ENCODE results near the gene RUFY4. TPM values are rescaled to one million over a fixed set of nuclear protein-coding genes. Genes with fewer than 3 reads are reported as not detected.

RUFY4 gene
- total RNA-seq, 4 donors from 2014 or later: 0.11 TPM; not detected in 3

- Histone ChIP-seq H3K27ac (replicated peaks in 1 of 4) (no peak overlapping the region), H3K9me3 (peaks cover 0 to 17% (median 10%) of the 10 kb centered on the region in 4 donors), H3K36me3 (no peaks in the 10 kb centered on the region), H3K4me1 (no peaks in the 10 kb centered on the region), H3K27me3 (no peaks in the 10 kb centered on the region), H3K4me3 (no peak overlapping the region)
- 85% methylated on average over 3 of the region's 3 CpGs for WGBS
- no peak for TF ChIP-seq POLR2AphosphoS5 (IDR thresholded peaks at IDR 0.05)
- TF ChIP-seq POLR2A (IDR thresholded peaks at IDR 0.05; ENCODE audit: low read depth): no peak
- TF ChIP-seq CTCF (IDR thresholded peaks at IDR 0.05): no peak
- no peak for TF ChIP-seq EP300 (IDR thresholded peaks at IDR 0.05)
- intact Hi-C loops (cut with DNase I): no loop called here
- DNase-seq (ENCODE audit: extremely low spot score): no peak
Measured at GRCh38 chr2:218083352-218083676, 14.3 kb downstream of the RUFY4 start.

GRCh38 chr2:218086478-218086877 lies 17.4 kb downstream of the RUFY4 start:
- Histone ChIP-seq H3K4me1 (no peaks in the 10 kb centered on the region), H3K27me3 (peaks cover 0 to 10% (median 0%) of the 10 kb centered on the region in 4 donors), H3K4me3 (no peak overlapping the region), H3K36me3 (no peaks in the 10 kb centered on the region), H3K9me3 (peaks cover 0 to 17% (median 10%) of the 10 kb centered on the region in 4 donors), H3K27ac (replicated peaks in 1 of 4) (no peak overlapping the region)
- intact Hi-C loops (cut with DNase I): no loop called here
- no peak for DNase-seq (ENCODE audit: extremely low spot score)
- no peak for TF ChIP-seq POLR2A (IDR thresholded peaks at IDR 0.05; ENCODE audit: low read depth)
- TF ChIP-seq CTCF (IDR thresholded peaks at IDR 0.05): no peak
- no peak for TF ChIP-seq POLR2AphosphoS5 (IDR thresholded peaks at IDR 0.05)
- no peak for TF ChIP-seq EP300 (IDR thresholded peaks at IDR 0.05)

- H3K4me3 ChIP-seq: no peak overlapping the region
- TF ChIP-seq POLR2A (IDR thresholded peaks at IDR 0.05; ENCODE audit: low read depth): no peak
- TF ChIP-seq EP300 (IDR thresholded peaks at IDR 0.05): no peak
- no peak for TF ChIP-seq POLR2AphosphoS5 (IDR thresholded peaks at IDR 0.05)
- TF ChIP-seq CTCF (IDR thresholded peaks at IDR 0.05): no peak
Measured at GRCh38 chr2:218089259-218089658, 20.2 kb downstream of the RUFY4 start.

GRCh38 chr2:218091746-218092145 lies 22.7 kb downstream of the RUFY4 start:
- no peaks in the 10 kb centered on the region for H3K36me3 ChIP-seq
- H3K4me3 ChIP-seq: no peak overlapping the region
- no peak for TF ChIP-seq CTCF (IDR thresholded peaks at IDR 0.05)
- no peak for TF ChIP-seq POLR2AphosphoS5 (IDR thresholded peaks at IDR 0.05)
- no peak for TF ChIP-seq EP300 (IDR thresholded peaks at IDR 0.05)
- TF ChIP-seq POLR2A (IDR thresholded peaks at IDR 0.05; ENCODE audit: low read depth): no peak
- peaks cover 0 to 11% (median 5%) of the 10 kb centered on the region in 4 donors for H3K9me3 ChIP-seq
- no peak for DNase-seq (ENCODE audit: extremely low spot score)
- 81% methylated on average over 3 of the region's 3 CpGs for WGBS
- no peaks in the 10 kb centered on the region for H3K4me1 ChIP-seq
- intact Hi-C loops (cut with DNase I): no loop called here
- no peak overlapping the region for H3K27ac ChIP-seq (replicated peaks in 1 of 4)
- H3K27me3 ChIP-seq: peaks cover 0 to 10% (median 0%) of the 10 kb centered on the region in 4 donors

More at GRCh38 chr2:218089259-218089658, 20.2 kb downstream of the RUFY4 start:
- intact Hi-C loops (cut with DNase I): no loop called here
- WGBS: 81% methylated on average over 8 of the region's 8 CpGs
- Histone ChIP-seq H3K9me3 (peaks cover 0 to 17% (median 10%) of the 10 kb centered on the region in 4 donors), H3K27ac (replicated peaks in 1 of 4) (no peak overlapping the region), H3K27me3 (peaks cover 0 to 10% (median 0%) of the 10 kb centered on the region in 4 donors), H3K36me3 (no peaks in the 10 kb centered on the region), H3K4me1 (no peaks in the 10 kb centered on the region)
- no peak for DNase-seq (ENCODE audit: extremely low spot score)

- intact Hi-C loops (cut with DNase I): no loop called here
- Histone ChIP-seq H3K36me3 (no peaks in the 10 kb centered on the region), H3K4me3 (no peak overlapping the region), H3K9me3 (no peaks in the 10 kb centered on the region), H3K27me3 (peaks cover 0 to 10% (median 0%) of the 10 kb centered on the region in 4 donors), H3K27ac (replicated peaks in 1 of 4) (no peak overlapping the region), H3K4me1 (no peaks in the 10 kb centered on the region)
- WGBS: 88% methylated on average over 3 of the region's 3 CpGs
- DNase-seq (ENCODE audit: extremely low spot score): no peak
- TF ChIP-seq CTCF (IDR thresholded peaks at IDR 0.05) (no peak), POLR2A (IDR thresholded peaks at IDR 0.05; ENCODE audit: low read depth) (no peak), POLR2AphosphoS5 (IDR thresholded peaks at IDR 0.05) (no peak), EP300 (IDR thresholded peaks at IDR 0.05) (no peak)
Measured at GRCh38 chr2:218093879-218094278, 24.8 kb downstream of the RUFY4 start.

All from esophagus muscularis mucosa (tissue), 4 donors.